OCI-LY1 (cell line): ENCODE results near the gene ARID3A.

Experiments
- CTCF ChIP-seq: fragments of 200-600 bp; sonication (generic), shearing (Covaris generic); IDR thresholded peaks from 2 replicates; pipeline ENCODE4 v1.5.1; 2017; ENCODE audit warnings: mild to moderate bottlenecking, antibody characterized with exemption, low read length, moderate library complexity, mixed read lengths
- EZH2 ChIP-seq: fragments of 200-600 bp; sonication (generic), shearing (Covaris generic); IDR thresholded peaks from 2 replicates; pipeline ENCODE4 v1.8.0; 2017; ENCODE audit warnings: borderline replicate concordance, mixed run types, mild to moderate bottlenecking, antibody characterized with exemption, low read length, moderate library complexity, mixed read lengths

- TF ChIP-seq CTCF (no peak), EZH2 (no peak)
Measured at GRCh38 chr19:996051-996838, 70.4 kb downstream of the ARID3A start.
